ENCODE measurements around the gene CENPQ.

The CENPQ gene

GRCh38 chr6:49506569-49507111 lies 43.5 kb downstream of the CENPQ start:
- DNase-seq (ENCODE audit: low spot score) = peak; percentile 63

DNA sequence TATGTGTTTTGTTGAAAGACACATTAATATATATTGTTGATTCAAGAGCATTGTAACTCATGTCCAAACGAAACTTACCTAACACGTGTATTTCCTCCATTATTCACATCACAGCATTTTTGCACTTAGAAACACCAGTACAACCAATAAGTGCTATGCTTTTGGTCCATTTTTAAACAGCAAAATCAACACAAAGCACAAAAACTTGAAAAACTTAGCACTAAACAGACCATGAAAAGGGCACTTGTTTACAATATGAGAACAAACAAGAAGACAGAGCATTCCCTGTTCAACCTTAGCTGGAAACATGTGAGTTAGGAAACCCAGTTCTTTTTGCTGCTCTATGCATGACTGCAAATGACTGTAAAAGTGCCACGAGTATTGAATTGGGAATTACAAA lies 46.2 kb downstream of the CENPQ start:
- no peak for DNase-seq (ENCODE audit: low spot score)

DNA sequence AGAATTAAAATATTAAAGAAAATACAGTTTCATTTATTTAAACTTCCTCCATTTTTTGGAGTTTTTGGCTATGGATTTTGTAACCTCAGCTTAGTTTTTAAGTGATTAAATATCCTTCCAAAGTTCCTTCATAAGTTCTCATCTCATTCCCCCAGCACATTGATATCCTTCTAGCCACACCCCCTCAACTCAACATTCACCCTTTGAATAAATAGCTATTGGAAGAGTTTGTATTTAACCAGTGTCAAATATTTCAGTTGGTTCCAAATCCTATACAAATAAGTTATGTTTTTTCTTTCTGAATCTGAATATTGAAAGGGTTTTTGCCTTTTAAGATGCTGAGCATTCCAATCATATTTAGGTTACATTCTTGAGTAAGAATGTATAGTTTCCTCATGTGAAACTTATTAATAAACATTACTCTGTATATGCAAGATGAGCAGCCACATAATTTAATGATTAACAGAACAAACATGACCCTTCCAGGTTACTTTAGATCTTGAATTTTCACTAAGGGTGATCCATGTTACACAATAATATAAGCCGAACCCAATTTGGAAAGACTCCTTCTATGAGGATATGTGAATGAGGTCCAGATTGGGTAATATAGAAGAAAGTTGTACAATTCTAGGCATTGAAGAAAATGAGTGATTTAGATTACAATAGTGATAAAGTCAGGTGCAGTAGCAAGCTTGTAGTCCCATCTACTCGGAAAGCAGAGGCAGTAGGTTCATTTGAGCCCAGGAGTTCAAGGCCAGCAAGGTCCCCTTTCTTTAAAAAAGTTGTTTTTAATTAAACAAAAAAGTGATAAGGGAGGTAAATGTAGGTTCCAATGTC lies 50.2 kb downstream of the CENPQ start:
- no peak for DNase-seq (ENCODE audit: low spot score)

DNA sequence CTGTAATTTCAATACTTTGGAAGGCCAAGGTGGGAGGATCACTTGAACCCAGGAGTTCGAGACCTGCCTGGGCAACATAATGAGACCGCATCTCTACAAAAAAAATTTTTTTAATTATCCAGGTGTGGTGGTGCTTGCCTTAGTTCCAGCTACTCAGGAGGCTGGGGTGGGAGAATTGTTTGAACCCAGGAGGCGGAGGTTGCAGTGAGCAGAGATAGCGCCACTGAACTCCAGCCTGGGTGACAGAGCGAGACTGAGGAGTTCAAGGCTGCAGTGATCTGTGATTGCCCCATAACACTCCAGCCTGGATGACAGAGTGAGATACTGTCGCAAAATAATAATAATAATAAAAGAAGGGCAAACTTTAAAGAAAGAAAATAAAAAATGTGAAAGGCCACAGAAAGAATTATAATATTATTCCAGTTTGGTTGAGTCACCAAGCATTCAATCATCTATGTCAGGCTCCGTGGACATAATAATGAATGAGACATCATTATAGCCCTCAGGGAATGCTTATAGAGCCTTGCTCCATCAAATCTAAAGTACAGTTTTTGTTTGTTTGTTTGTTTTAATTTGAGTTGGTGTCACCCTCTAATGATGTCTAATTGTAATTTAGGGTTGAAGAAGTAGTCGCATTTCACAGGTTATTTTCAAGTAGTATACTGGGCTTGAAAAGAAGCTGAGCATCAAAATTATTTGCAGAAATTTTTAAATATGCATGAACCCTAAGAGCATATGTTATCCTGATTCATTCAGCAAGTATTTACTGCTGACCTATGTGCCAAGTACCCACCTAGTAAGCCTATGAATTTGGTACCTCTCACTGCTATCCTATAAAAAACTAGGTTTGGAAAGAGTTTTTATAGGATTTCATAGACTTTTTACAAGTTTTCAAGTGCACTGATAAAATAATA lies 51.7 kb downstream of the CENPQ start:
- peak; percentile 6 for DNase-seq (ENCODE audit: low spot score)

DNA sequence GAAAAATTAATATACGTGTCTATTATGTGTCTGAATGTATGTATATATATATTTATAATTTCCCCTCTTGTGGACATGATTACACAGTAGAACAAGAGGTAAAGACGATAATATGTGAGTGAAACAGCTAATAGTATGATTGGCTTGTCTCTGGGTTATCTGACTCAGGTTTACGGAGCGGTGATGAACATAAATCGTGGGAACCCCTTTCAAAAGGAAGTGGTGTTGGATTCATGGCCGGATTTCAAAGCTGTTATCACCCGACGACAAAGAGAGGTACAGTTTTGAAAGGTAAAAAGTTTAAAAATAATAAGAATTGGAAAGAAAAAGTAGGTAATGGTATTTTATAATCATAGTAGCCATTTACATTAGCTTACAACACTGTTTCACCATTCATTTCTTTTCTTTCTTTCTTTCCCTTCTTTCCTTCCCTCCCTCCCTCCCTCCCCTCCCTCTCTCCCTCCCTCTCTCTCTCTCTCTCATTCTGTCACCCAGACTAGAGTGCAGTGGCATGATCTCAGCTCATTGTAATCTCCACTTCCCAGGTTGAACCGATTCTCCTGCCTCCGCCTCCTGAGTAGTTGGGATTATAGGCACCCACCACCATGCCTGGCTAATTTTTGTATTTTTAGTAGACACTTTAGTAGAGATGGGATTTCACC lies 52.4 kb downstream of the CENPQ start:
- no peak for DNase-seq (ENCODE audit: low spot score)

DNA sequence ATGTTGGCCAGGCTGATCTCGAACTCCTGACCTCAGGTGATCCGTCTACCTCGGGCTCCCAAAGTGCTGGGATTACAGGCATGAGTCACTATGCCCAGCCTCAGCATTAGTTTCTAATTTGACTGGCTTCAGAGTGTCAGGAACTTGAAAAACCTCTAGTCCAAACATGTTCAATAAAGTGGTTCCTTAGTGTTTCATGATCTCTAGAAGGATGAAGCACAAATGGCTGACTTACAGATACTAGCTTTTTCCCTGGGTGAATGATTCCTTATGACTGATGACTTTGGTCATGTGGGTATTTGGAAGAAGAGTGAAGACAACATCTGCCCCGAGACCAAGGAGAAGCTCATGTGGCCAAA lies 53.0 kb downstream of the CENPQ start:
- no peak for DNase-seq (ENCODE audit: low spot score)

GRCh38 chr6:49517919-49518318 lies 54.7 kb downstream of the CENPQ start:
- DNase-seq (ENCODE audit: low spot score) = no peak

DNA sequence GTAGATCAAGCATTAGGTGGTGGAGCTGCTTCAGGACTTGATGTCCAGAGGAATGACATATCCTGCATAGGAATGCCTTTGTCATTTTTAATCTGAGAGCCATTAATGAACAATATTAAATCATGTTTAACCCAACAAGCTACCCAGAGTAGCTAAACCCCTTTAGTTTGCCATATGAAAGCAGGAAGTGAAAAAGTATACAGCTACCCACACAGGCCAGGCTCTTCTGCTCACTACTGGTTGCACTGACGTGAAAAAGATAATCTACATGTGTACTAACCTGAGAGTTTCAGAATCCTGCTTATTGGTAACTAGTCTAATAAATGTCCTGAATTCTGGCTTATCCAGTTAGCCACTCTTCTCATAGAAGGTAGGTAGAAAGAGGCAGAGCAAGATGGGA lies 56.5 kb downstream of the CENPQ start:
- DNase-seq (ENCODE audit: low spot score) = no peak

- DNase-seq (ENCODE audit: low spot score) = no peak
Observed at GRCh38 chr6:49522710-49523593, 59.8 kb downstream of the CENPQ start.

DNA sequence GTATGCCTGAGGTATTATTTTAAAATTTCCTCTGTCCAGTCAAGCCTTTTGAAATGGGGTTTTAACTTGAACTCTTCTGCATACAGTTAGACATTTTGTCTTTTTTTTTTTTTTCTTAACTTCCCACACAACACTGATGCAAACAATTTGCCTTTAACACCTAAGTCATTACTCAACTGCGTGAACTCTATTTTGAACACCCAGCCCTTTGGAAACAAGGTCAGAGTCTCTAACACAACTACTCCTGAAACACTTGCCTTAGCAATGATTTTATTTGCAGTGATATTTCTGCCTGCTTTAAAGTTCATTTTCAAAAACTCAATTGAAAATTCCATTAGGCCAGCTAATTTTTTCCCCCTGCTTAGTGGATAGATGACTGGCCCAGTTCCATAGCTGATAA lies 60.7 kb downstream of the CENPQ start:
- no peak for DNase-seq (ENCODE audit: low spot score)

GRCh38 chr6:49524541-49524940 lies 61.4 kb downstream of the CENPQ start:
- DNase-seq (ENCODE audit: low spot score) = no peak

DNA sequence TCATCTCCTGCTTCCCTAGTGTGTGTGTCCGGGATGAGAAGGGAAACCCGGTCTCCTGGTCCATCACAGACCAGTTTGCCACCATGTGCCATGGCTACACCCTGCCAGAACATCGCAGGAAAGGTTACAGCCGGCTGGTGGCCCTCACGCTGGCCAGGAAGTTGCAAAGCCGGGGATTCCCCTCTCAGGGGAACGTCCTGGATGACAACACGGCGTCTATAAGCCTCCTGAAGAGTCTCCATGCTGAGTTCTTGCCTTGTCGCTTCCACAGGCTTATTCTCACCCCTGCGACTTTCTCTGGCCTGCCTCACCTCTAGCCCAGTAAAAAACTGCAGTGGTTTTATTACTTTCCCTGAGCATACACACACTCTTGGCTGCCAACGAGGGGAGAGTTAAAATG lies 63.4 kb downstream of the CENPQ start:
- DNase-seq (ENCODE audit: low spot score) = no peak

GRCh38 chr6:49527320-49527719 lies 64.2 kb downstream of the CENPQ start:
- DNase-seq (ENCODE audit: low spot score) = no peak

- no peak for DNase-seq (ENCODE audit: low spot score)
Observed at GRCh38 chr6:49528571-49528970, 65.4 kb downstream of the CENPQ start.

DNA sequence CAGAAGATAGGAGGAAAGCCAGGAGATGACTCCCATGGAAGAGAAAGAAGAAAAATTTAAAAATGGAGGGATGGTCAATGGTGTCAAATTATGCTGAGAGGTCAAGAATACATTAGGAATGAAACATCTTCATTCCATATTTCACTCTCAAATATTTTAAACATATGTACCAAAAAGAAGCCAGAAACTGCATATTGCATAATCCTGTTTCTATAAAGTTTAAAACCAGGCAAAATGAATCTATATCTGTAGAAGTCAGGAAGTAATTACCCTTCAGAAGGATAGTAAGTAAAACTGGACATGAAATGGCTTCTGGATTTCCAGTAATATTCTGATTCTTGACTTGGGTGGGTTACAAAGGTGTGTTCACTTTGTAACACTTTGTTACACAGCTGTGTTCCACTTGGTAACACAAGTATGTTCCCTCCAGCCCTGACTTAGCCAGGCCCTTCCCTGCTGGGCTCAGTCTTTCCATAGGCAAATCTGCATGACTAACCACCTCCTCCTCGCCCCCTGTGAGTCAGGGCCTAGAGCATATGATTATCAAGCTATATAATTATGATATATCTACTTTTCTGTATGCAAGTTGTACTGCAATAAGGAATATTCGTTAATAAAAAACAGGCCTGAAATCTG lies 67.1 kb downstream of the CENPQ start:
- no peak for DNase-seq (ENCODE audit: low spot score)

- peak; percentile 78 for DNase-seq (ENCODE audit: low spot score)
Observed at GRCh38 chr6:49531774-49532569, 68.8 kb downstream of the CENPQ start.

DNA sequence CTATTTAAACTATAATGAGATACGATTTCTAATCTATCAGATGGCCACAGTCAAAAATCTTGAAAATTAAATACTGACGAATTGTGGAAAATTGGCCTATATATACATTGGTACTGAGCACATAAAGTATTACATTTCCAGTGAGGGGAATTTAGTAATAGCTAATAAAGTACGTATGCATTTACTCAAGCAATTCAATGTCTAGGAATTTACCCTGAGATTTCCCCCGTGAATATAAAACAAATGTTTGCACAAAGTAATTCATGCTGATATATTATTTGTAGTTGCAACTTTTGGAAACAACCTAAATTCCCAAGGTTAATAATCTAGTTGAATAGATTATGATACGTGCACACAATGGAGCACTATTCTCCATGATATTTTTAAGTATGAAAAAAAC lies 72.6 kb downstream of the CENPQ start:
- no peak for DNase-seq (ENCODE audit: low spot score)

- DNase-seq (ENCODE audit: low spot score) = no peak
Observed at GRCh38 chr6:49539102-49539501, 75.9 kb downstream of the CENPQ start.

DNA sequence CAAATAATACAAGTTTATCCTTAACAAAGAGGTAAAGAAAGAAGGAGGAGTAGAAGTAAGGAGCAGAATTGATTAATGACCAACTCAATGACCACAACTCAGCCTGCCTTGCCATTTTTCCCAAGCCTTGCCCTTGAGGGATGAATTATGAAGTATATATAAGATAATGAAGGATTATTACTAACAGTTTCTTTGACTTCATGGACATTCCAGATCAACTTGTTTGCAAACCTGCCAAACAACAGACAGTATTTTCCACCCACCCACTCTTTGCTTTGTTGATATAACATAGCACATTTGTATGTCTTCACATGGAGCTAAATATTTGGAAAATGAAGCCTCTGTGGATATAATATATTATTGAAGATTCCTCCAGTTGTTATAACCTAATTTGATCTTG lies 77.4 kb downstream of the CENPQ start:
- DNase-seq (ENCODE audit: low spot score) = no peak

- DNase-seq (ENCODE audit: low spot score) = peak; percentile 74
Observed at GRCh38 chr6:49541210-49541724, 78.1 kb downstream of the CENPQ start.

Data from LoVo (cell line).